ENCODE data around the gene KCNJ5.

The KCNJ5 gene

GRCh38 chr11:128931668-128932067 is 40.5 kb downstream of the KCNJ5 start:
- no peak overlapping the region for H3K4me3 ChIP-seq (replicated peaks; ENCODE audit: low read depth, low read length)
- DNase-seq (ENCODE audit: extremely low read depth, insufficient read length) = no peak
- H3K27me3 ChIP-seq (replicated peaks; ENCODE audit: control insufficient read depth, insufficient read depth, low read length) = peaks cover 2% of the 10 kb centered on the region
- H3K36me3 ChIP-seq (ENCODE audit: control insufficient read depth, insufficient read depth, low read length) = no peaks in the 10 kb centered on the region
- no peak for TF ChIP-seq CTCF (IDR thresholded peaks at IDR 0.05; ENCODE audit: insufficient read depth, low read length, poor library complexity, severe bottlenecking)

DNA sequence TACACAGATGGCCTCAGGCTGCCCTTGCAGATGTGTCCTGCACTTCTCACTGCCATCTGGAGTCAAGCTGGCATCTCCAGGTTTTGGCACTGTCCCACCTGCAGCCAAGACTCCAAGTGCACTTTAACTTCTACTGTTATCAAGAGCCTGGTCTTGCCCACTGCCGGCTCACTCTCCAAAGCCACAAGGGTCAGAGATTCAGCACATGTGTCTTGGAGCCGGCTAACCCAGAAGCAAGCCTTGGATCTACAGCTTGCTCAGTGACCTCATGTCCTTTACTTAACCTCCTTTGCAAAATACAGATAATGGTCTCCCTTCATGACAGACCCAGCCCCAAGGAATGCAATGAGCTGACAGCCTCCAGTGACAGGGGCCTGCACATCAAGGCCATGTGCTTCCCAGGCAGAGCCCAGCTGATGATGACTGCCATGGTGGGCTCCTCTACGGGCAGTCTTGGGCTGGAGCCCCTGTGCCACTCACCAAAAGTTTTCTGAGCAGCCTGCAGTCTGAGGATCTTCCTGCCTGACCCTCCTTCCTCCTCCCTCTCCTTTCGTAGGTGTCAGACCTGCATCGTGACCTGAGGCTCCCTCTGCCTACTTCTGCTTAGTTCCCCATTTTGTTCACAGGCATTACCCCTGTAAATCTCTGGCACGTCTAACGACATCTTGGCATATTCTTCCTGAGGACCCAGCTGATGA is 42.5 kb downstream of the KCNJ5 start:
- Histone ChIP-seq H3K4me3 (replicated peaks; ENCODE audit: low read depth, low read length) (no peak overlapping the region), H3K27me3 (replicated peaks; ENCODE audit: control insufficient read depth, insufficient read depth, low read length) (peaks cover 2% of the 10 kb centered on the region), H3K36me3 (ENCODE audit: control insufficient read depth, insufficient read depth, low read length) (no peaks in the 10 kb centered on the region)
- no peak for TF ChIP-seq CTCF (IDR thresholded peaks at IDR 0.05; ENCODE audit: insufficient read depth, low read length, poor library complexity, severe bottlenecking)
- DNase-seq (ENCODE audit: extremely low read depth, insufficient read length) = no peak

DNA sequence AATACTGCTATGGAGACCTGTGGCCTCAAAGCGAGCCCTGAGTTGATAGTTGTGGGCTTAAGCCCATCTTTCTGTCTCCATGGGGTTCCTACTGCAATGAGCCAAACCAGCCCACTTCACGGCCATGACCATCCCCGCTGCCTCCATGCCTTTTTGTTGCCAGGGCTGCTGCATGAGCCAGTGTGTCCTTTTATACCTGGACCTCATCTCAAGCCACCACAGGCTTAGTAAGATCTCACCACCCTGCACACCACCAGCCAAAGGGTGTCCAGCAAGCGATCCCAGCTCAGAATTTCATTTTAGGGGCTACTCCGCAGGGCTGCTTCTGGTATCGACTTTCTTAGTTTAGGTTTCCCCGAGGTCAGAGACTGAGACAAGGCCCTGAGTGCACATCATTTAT is 43.2 kb downstream of the KCNJ5 start:
- no peak for DNase-seq (ENCODE audit: extremely low read depth, insufficient read length)
- TF ChIP-seq CTCF (IDR thresholded peaks at IDR 0.05; ENCODE audit: insufficient read depth, low read length, poor library complexity, severe bottlenecking) = no peak
- Histone ChIP-seq H3K36me3 (ENCODE audit: control insufficient read depth, insufficient read depth, low read length) (no peaks in the 10 kb centered on the region), H3K27me3 (replicated peaks; ENCODE audit: control insufficient read depth, insufficient read depth, low read length) (peaks cover 2% of the 10 kb centered on the region), H3K4me3 (replicated peaks; ENCODE audit: low read depth, low read length) (no peak overlapping the region)

GRCh38 chr11:128934926-128935325 is 43.8 kb downstream of the KCNJ5 start:
- no peak for DNase-seq (ENCODE audit: extremely low read depth, insufficient read length)
- H3K36me3 ChIP-seq (ENCODE audit: control insufficient read depth, insufficient read depth, low read length) = no peaks in the 10 kb centered on the region
- no peak overlapping the region for H3K4me3 ChIP-seq (replicated peaks; ENCODE audit: low read depth, low read length)
- TF ChIP-seq CTCF (IDR thresholded peaks at IDR 0.05; ENCODE audit: insufficient read depth, low read length, poor library complexity, severe bottlenecking) = no peak
- peaks cover 2% of the 10 kb centered on the region for H3K27me3 ChIP-seq (replicated peaks; ENCODE audit: control insufficient read depth, insufficient read depth, low read length)

GRCh38 chr11:128936606-128937251 is 45.6 kb downstream of the KCNJ5 start:
- TF ChIP-seq CTCF (IDR thresholded peaks at IDR 0.05; ENCODE audit: insufficient read depth, low read length, poor library complexity, severe bottlenecking) = no peak
- H3K36me3 ChIP-seq (ENCODE audit: control insufficient read depth, insufficient read depth, low read length) = no peaks in the 10 kb centered on the region
- peaks cover 2% of the 10 kb centered on the region for H3K27me3 ChIP-seq (replicated peaks; ENCODE audit: control insufficient read depth, insufficient read depth, low read length)
- H3K4me3 ChIP-seq (replicated peaks; ENCODE audit: low read depth, low read length) = no peak overlapping the region
- no peak for DNase-seq (ENCODE audit: extremely low read depth, insufficient read length)
